ENCODE data around the gene TNRC6C. TPM values are rescaled to one million over a fixed set of nuclear protein-coding genes. Genes with fewer than 3 reads are reported as not detected.

The TNRC6C gene
- total and polyA plus RNA-seq, 2 of the 13 experiments (the other 11 are each of a cell fraction or from before 2014, with no cell fraction given), result 0.66 to 4.9 TPM

- TF ChIP-seq ZNF343 (CRISPR knock-in tag; IDR thresholded peaks at IDR 0.05) (no peak; the same call in 1 of the 2 replicates), PRDM15 (CRISPR knock-in tag; IDR thresholded peaks at IDR 0.05) (no peak; the same call in none of the 2 replicates), ZFP62 (CRISPR knock-in tag; IDR thresholded peaks at IDR 0.05) (no peak), HNF1A (IDR thresholded peaks at IDR 0.05; ENCODE audit: low read depth) (no peak), HNF1A (CRISPR knock-in tag; IDR thresholded peaks at IDR 0.05; ENCODE audit: borderline replicate concordance) (no peak), ZBTB37 (CRISPR knock-in tag; IDR thresholded peaks at IDR 0.05) (peak; percentile 46; the same call in 1 of the 2 replicates), GFI1 (CRISPR knock-in tag; IDR thresholded peaks at IDR 0.05; ENCODE audit: borderline replicate concordance) (0 out of 2 replicates have a peak, but pooled peaks have one; percentile 7), HNRNPL (IDR thresholded peaks at IDR 0.05; ENCODE audit: low read depth, low read length) (no peak), HDAC6 (IDR thresholded peaks at IDR 0.05; ENCODE audit: low read depth, low read length) (no peak), ZNF512B (CRISPR knock-in tag; IDR thresholded peaks at IDR 0.05; ENCODE audit: borderline replicate concordance) (no peak), CENPX (CRISPR knock-in tag; IDR thresholded peaks at IDR 0.05) (no peak), DRAP1 (CRISPR knock-in tag; IDR thresholded peaks at IDR 0.05) (0 out of 2 replicates have a peak, but pooled peaks have one; percentile 8), ZNF800 (CRISPR knock-in tag; IDR thresholded peaks at IDR 0.05) (0 out of 2 replicates have a peak, but pooled peaks have one; percentile 16)
Measured at GRCh38 chr17:78127888-78128550, 169.5 kb downstream of the TNRC6C start (continued).
